Psoas muscle (tissue), 8 donors: ENCODE results near the gene WDR27. TPM values are rescaled to one million over a fixed set of nuclear protein-coding genes. Genes with fewer than 3 reads are reported as not detected.

ENCODE experiments used
- ATAC-seq, 4 donors: fragments of 200-7000 bp; cut with Tn5 transposase; one replicate each; pipeline ENCODE4 v1.9.1; 2020; ENCODE audit warnings: moderate library complexity in 3 of 4, mild to moderate bottlenecking in 2 of 4
- DNase-seq, 2 donors: peaks; one replicate each; pipeline ENCODE4 v3.0.0-alpha.2; 2020
- H3K27ac ChIP-seq: fragments of 200-600 bp; one replicate; pipeline ENCODE4 v1.8.0; 2022
- H3K27me3 ChIP-seq, 3 donors: fragments of 200-600 bp in 1 of 3; one replicate each; pipeline versions ENCODE4 v1.6.1 to v1.8.0; 2013 to 2022; ENCODE audit warnings: low read length in 2 of 3, mild to moderate bottlenecking in 2 of 3, moderate library complexity in 1 of 3; ENCODE audit not compliant: insufficient read depth in 3 of 3
- H3K36me3 ChIP-seq, 2 donors: fragments of 200-600 bp in 1 of 2; one replicate each; pipeline versions ENCODE4 v1.6.1 to v1.8.0; 2013 to 2022; ENCODE audit warnings: low read depth in 1 of 2, mild to moderate bottlenecking in 1 of 2, moderate library complexity in 1 of 2; ENCODE audit not compliant: insufficient read depth in 1 of 2
- H3K4me1 ChIP-seq: fragments of 200-600 bp; one replicate; pipeline ENCODE4 v1.8.0; 2022
- H3K4me3 ChIP-seq: fragments of 200-600 bp; one replicate; pipeline ENCODE4 v1.8.0; 2022; ENCODE audit warnings: mild to moderate bottlenecking
- H3K9me3 ChIP-seq: fragments of 200-600 bp; one replicate; pipeline ENCODE4 v1.8.0; 2022
- CTCF ChIP-seq: fragments of 200-600 bp; IDR thresholded peaks from one replicate; pipeline ENCODE4 v1.8.0; 2022; ENCODE audit warnings: antibody characterized with exemption
- WGBS, 3 donors: extraction: QIAGEN DNeasy Blood & Tissue Kit; methylation state at CpG; one replicate each; pipeline versions ENCODE4 v1.1.6 to v1.1.7; 2013; 5-methylcytosine and 5-hydroxymethylcytosine counted together
- intact Hi-C, 2 donors: fragments of 100-400 bp; cut with DNase I; formaldehyde crosslinking; loops; one replicate each; pipeline versions ENCODE4 v1.11.0 to v1.14.2; 2022
- polyA plus RNA-seq, 3 donors: library from polyadenylated mRNA; stranded (reverse); fragments of 200-250 nt; gene quantifications; one replicate each; pipeline ENCODE4 v1.2.3, GENCODE V29; 2013
- total RNA-seq, 4 donors: library from RNA; stranded (reverse); fragmentation: NEBNext Ultra II Directional in 2 of 4; extraction: Animal tissue kit (Norgen Biotek cat#: 25700) in 2 of 4; gene quantifications; one replicate each; pipeline versions ENCODE4 v1.2.1 to v1.2.4, GENCODE V29; 2021 to 2023
- donor health status: healthy with polysubstance abuse.
- donor health status: DM: no; HTN: no; CAD: no; lungs with moderate emphysema.
- donor health status: Bipolar disorder and iron deficiency.
- donor health status: healthy.
- donor health status: DM: yes; HTN: yes; CAD: no.
- donor health status: DM: no; HTN: no; CAD: no.
- donor health status: DM: no; HTN: no; CAD: no.
- donor health status: DM: yes; HTN: yes; CAD: no.

Gene WDR27
- total and polyA plus RNA-seq, 7 donors: 3.1 to 14.4 (median 5.5) TPM

- DNase-seq: no peak
- Histone ChIP-seq H3K36me3 (no peaks in the 10 kb centered on the region), H3K27ac (no peak overlapping the region), H3K4me1 (no peaks in the 10 kb centered on the region), H3K9me3 (no peaks in the 10 kb centered on the region), H3K27me3 (no peaks in the 10 kb centered on the region), H3K4me3 (no peak overlapping the region)
- intact Hi-C loops: no loop called here
- TF ChIP-seq CTCF: no peak
- ATAC-seq: no peak
- WGBS, 3 donors: 93 to 100% (median 98%) methylated on average over 1 of the region's 1 CpG
Observed at GRCh38 chr6:169508452-169508851, 193.4 kb downstream of the WDR27 start.

GRCh38 chr6:169503422-169504152 lies 198.2 kb downstream of the WDR27 start:
- intact Hi-C loops: no loop called here
- DNase-seq: no peak
- no peaks in the 10 kb centered on the region for H3K36me3 ChIP-seq
- WGBS, 3 donors: 55 to 67% (median 65%) methylated on average over 4 of the region's 4 CpGs
- H3K27me3 ChIP-seq: no peaks in the 10 kb centered on the region
- no peak for ATAC-seq
- H3K27ac ChIP-seq: no peak overlapping the region
- H3K9me3 ChIP-seq: no peaks in the 10 kb centered on the region
- H3K4me1 ChIP-seq: no peaks in the 10 kb centered on the region
- TF ChIP-seq CTCF: no peak
- H3K4me3 ChIP-seq: no peak overlapping the region

- DNase-seq (peak in 1 of 2 donors; percentile 42), ATAC-seq (no peak)
- intact Hi-C loops: no loop called here
- TF ChIP-seq CTCF: no peak
- Histone ChIP-seq H3K4me3 (no peak overlapping the region), H3K9me3 (no peaks in the 10 kb centered on the region), H3K27ac (no peak overlapping the region), H3K4me1 (no peaks in the 10 kb centered on the region), H3K36me3 (no peaks in the 10 kb centered on the region), H3K27me3 (no peaks in the 10 kb centered on the region)
- 92 to 95% (median 94%) methylated on average over 22 of the region's 22 CpGs for WGBS, 3 donors
Observed at GRCh38 chr6:169502445-169502844, 199.4 kb downstream of the WDR27 start.

- Histone ChIP-seq H3K27ac (no peak overlapping the region), H3K36me3 (no peaks in the 10 kb centered on the region), H3K4me1 (no peaks in the 10 kb centered on the region), H3K4me3 (no peak overlapping the region), H3K27me3 (no peaks in the 10 kb centered on the region), H3K9me3 (no peaks in the 10 kb centered on the region)
- intact Hi-C loops: no loop called here
- no peak for DNase-seq
- no peak for ATAC-seq
- WGBS, 3 donors: 96 to 98% (median 97%) methylated on average over 32 of the region's 32 CpGs
- no peak for TF ChIP-seq CTCF
Observed at GRCh38 chr6:169501777-169502313, 200.0 kb downstream of the WDR27 start.
